Left colon (tissue), 2 donors: Measurements from ENCODE around the gene ZNF77. TPM values are rescaled to one million over a fixed set of nuclear protein-coding genes. Genes with fewer than 3 reads are reported as not detected.

Source experiments
- ATAC-seq: fragments of 200-7000 bp; cut with Tn5 transposase; one replicate; pipeline ENCODE4 v1.9.1; 2020; ENCODE audit warnings: mild to moderate bottlenecking, moderate library complexity
- DNase-seq, 2 donors: peaks; one replicate each; pipeline ENCODE4 v3.0.0-alpha.2; 2020
- intact Hi-C, 2 donors: fragments of 100-400 bp; cut with DNase I in 1 of 2; cut with micrococcal nuclease in 1 of 2; formaldehyde crosslinking; loops; one replicate each; pipeline versions ENCODE4 v1.11.2 to v1.14.0; 2022; cut with DNase I, micrococcal nuclease
- total RNA-seq, 2 donors: library from RNA; stranded (reverse); fragmentation: NEBNext Ultra II Directional; extraction: Animal tissue kit (Norgen Biotek cat#: 25700); gene quantifications; one replicate each; pipeline ENCODE4 v1.2.1, GENCODE V29; 2021
- donor health status: DM: no; HTN: no; CAD: no.
- donor health status: DM: yes; HTN: yes; CAD: no.

The ZNF77 gene
- total RNA-seq, 2 donors from 2014 or later, result 4.5 to 4.6 TPM

DNA sequence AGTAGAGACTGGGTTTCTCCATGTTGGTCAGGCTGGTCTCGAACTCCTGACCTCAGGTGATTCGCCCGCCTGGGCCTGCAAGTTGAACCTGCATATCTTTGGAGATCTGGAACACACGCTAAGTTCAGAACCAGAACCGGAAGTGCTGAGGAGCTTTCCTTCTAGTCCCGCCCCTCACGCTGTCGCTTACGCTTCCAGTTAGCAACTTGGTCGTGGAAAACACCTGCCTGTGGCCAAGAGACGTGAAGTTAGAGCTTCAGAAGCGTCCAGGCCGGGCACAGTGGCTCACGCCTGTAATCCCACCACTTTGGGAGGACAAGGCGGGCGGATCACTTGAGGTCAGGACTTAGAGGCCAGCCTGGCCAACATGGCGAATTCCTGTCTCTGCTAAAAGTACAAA lies 59.0 kb downstream of the ZNF77 start:
- DNase-seq, result no peak
- no peak for ATAC-seq
- intact Hi-C loops, result loop anchor here in 1 of 2 donors (10.0 kb wide), 1 partner anchor 279 kb away; no protein-coding TSS in a partner anchor

DNA sequence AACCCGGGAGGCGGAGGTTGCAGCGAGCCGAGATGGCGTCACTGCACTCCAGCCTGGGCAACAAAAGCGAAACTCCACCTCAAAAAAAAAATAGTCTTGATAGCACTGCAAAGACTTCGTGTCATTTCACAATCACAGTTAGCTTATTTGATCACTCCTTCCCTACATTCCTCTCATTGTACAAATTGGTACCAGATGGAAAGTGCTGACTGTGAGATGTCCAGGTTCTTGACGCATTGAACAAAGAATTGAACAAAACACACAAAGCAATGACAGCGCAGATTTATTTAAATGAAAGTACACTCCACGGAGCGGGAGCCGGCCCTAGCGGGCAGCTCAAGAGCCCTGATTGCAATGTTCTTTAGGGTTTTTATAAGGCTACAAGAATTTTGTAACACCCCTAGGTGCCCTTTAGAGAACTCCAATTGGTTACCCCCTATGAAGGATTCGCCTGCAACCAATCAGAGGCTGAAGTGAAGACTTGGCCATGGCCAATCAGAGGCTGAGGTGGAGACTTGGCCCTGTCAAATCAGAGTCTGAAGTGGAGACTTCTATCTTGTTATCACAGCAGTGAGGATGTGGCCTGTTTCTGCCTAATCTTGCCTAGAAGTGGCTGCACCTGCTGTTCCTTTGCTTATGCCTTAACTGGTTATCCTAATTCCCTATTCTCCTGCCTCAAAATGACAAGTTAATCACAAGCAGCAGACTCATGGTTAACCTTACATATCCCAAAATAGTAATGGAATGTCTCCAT lies 60.9 kb downstream of the ZNF77 start:
- intact Hi-C loops, result loop anchor here in 1 of 2 donors (10.0 kb wide), 1 partner anchor 281 kb away; no protein-coding TSS in a partner anchor
- no peak for DNase-seq
- ATAC-seq, result no peak

Other genes with a start within 250 kb of the ZNF77 start
- 1 to 10 TPM; 1.4 to 5.3 TPM for gene GNG7, start 242.3 kb downstream of the ZNF77 start, total RNA-seq
- 1 to 10 TPM in 1 of 2 donors, under 1 TPM in 1; 0.52 to 1.1 TPM for gene DIRAS1, start 223.6 kb downstream of the ZNF77 start, total RNA-seq
- 10 to 100 TPM; 21.6 to 24.9 TPM for gene SLC39A3, start 205.0 kb downstream of the ZNF77 start, total RNA-seq
- 10 to 100 TPM; 39.6 to 52.3 TPM for gene SGTA, start 161.7 kb downstream of the ZNF77 start, total RNA-seq
- gene THOP1, start 159.5 kb downstream of the ZNF77 start, total RNA-seq, result 10 to 100 TPM; 43.6 to 46.0 TPM
- 1 to 10 TPM; 4.1 to 4.3 TPM for gene ZNF554, start 125.1 kb downstream of the ZNF77 start, total RNA-seq
- 1 to 10 TPM; 5.2 to 5.5 TPM for gene ZNF555, start 103.5 kb downstream of the ZNF77 start, total RNA-seq
- gene ZNF556, start 77.6 kb downstream of the ZNF77 start, total RNA-seq, result under 1 TPM in 1 of 2 donors, not detected in 1; 0.12 TPM
- 10 to 100 TPM; 17.4 to 19.1 TPM for gene ZNF57, start 44.0 kb downstream of the ZNF77 start, total RNA-seq
- gene TLE6, start 32.6 kb upstream of the ZNF77 start, total RNA-seq, result 1 to 10 TPM; 2.2 to 2.6 TPM
- 10 to 100 TPM; 32.9 to 47.9 TPM for gene TLE2, start 84.3 kb upstream of the ZNF77 start, total RNA-seq
- 100 to 1,000 TPM; 427 to 487 TPM for gene TLE5, start 117.5 kb upstream of the ZNF77 start, total RNA-seq
- gene GNA11, start 149.4 kb upstream of the ZNF77 start, total RNA-seq, result 100 to 1,000 TPM; 215 to 248 TPM
- gene GNA15, start 191.1 kb upstream of the ZNF77 start, total RNA-seq, result 1 to 10 TPM; 3.0 to 4.8 TPM
- gene S1PR4, start 233.8 kb upstream of the ZNF77 start, total RNA-seq, result 1 to 10 TPM in 1 of 2 donors, under 1 TPM in 1; 0.55 to 1.1 TPM
- gene NCLN, start 241.0 kb upstream of the ZNF77 start, total RNA-seq, result 100 to 1,000 TPM in 1 of 2 donors, 10 to 100 TPM in 1; 77.3 to 113 TPM